Measurements from ENCODE around the gene EFHC2.

Gene EFHC2

DNA sequence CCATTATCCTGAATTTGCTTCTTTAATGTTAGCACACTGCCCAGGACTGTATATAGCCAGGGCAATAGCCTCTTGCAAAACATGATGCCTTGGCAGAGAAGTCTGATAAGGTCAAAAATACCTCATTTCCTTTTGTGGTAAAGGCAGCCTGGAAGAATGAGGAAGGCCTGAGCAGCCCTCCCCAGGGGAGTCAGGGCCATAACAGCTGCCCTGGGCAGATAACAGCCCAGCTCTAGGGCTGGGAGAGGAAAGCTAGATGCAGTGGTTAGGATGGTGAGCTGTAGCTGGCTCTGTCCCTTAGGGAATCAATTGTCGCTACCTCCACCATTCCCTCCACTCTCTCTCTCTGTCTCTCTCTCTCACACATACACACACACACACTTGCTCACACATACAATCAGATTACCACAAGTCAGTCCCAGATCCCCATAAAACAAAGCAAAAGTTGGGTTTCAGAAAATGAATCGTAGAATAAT lies 29.2 kb downstream of the EFHC2 start:
- Histone ChIP-seq H3K36me3 (ENCODE audit: insufficient read depth, low read length) (no peaks in the 10 kb centered on the region), H3K9ac (ENCODE audit: low read depth, low read length) (no peak overlapping the region), H3K9me3 (ENCODE audit: control insufficient read depth, insufficient read depth, low read length) (no peaks in the 10 kb centered on the region; the same call in 1 of the 2 replicates), H3K4me1 (ENCODE audit: insufficient read depth, low read length) (no peaks in the 10 kb centered on the region; the same call in 1 of the 2 replicates)

DNA sequence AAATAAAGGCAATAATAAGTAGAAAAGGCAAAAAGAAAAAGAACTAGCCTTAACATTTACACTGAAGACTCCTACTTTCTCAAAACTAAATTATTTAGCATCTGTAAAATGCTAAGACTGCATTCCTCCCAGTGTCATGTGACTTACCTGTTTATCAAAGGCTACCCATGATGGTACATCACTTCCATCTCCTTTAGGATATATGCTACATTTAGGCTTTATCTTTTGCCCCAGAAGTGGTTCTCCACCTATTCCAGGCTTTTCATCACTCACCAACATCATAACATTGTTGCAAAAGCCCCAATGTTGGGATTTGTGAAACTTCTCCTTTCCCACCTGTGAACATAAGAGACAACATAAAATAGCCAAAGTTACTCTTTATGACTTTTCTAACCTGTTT lies 31.1 kb downstream of the EFHC2 start:
- no peaks in the 10 kb centered on the region; the same call in 1 of the 2 replicates for H3K4me1 ChIP-seq (ENCODE audit: insufficient read depth, low read length)
- H3K9ac ChIP-seq (ENCODE audit: low read depth, low read length) = no peak overlapping the region
- H3K36me3 ChIP-seq (ENCODE audit: insufficient read depth, low read length) = no peaks in the 10 kb centered on the region

DNA sequence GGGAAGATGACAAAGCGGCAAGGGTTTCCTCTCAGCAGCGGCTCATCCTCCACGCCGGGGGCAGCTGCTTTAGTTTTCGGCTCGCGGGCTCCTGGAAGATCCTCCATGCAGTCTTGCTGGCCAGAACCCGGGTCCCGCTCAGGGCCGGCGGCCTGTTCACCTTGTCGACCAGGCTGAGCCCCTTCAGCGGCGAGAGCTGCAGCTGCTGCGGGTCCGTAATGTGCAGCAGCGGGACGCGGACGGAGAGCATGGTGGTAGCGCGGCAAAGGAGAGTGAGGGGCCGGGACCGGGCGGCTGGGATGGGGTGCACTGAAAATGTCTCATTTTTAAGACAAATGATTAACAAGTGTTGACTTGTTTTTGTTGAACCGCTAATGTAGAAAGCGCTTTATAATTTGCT lies 33.2 kb downstream of the EFHC2 start:
- H3K9me3 ChIP-seq (ENCODE audit: control insufficient read depth, insufficient read depth, low read length) = no peaks in the 10 kb centered on the region
- no peaks in the 10 kb centered on the region for H3K36me3 ChIP-seq (ENCODE audit: insufficient read depth, low read length)
- H3K9ac ChIP-seq (ENCODE audit: low read depth, low read length) = no peak overlapping the region
- H3K4me1 ChIP-seq (ENCODE audit: insufficient read depth, low read length) = no peaks in the 10 kb centered on the region; the same call in 1 of the 2 replicates

More for the DNA sequence above, 31.1 kb downstream of the EFHC2 start:
- H3K9me3 ChIP-seq (ENCODE audit: control insufficient read depth, insufficient read depth, low read length) = no peaks in the 10 kb centered on the region

DNA sequence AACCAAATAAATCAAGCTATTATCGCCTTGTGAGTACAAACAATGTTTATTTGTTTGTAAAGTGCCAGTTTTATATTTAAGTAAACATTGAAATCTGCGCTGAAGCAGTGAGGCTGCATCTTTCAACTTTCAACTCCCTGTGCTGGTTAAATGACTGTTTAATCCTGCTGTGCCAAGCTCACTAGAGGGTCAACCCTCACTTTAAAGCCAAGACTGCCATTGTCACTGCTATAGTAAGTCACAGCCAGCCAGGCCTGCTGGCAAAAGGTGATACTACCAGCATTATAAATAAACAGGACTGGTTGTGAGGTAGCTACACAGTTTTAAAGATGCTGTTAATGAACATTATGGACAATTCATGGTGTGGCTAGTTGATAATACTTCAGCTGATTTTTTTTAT lies 34.6 kb downstream of the EFHC2 start:
- H3K4me1 ChIP-seq (ENCODE audit: insufficient read depth, low read length) = no peaks in the 10 kb centered on the region; the same call in 1 of the 2 replicates

DNA sequence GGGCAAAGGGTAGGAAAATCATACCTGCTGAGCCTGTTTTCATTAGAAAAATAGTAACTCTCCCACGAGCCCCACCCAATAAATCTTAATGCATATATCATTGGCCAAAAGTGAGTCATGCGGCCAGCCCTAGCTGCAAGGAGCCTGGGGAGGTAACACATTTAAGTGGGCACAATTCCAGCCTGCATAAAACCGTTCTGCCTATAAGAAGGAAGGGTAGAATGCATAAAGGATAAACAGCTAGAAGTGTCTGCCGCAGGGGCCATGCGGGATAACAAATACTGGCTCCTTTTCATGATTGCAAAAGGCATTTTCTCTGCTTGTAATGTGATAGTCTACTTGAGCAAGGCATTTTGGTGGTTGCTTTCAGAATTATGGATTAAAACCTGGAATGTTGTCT lies 37.1 kb downstream of the EFHC2 start:
- Histone ChIP-seq H3K9me3 (ENCODE audit: control insufficient read depth, insufficient read depth, low read length) (no peaks in the 10 kb centered on the region), H3K4me1 (ENCODE audit: insufficient read depth, low read length) (no peaks in the 10 kb centered on the region), H3K36me3 (ENCODE audit: insufficient read depth, low read length) (no peaks in the 10 kb centered on the region), H3K9ac (ENCODE audit: low read depth, low read length) (no peak overlapping the region)

More for the DNA sequence above, 34.6 kb downstream of the EFHC2 start:
- no peaks in the 10 kb centered on the region for H3K9me3 ChIP-seq (ENCODE audit: control insufficient read depth, insufficient read depth, low read length)
- H3K9ac ChIP-seq (ENCODE audit: low read depth, low read length) = no peak overlapping the region
- no peaks in the 10 kb centered on the region for H3K36me3 ChIP-seq (ENCODE audit: insufficient read depth, low read length)

DNA sequence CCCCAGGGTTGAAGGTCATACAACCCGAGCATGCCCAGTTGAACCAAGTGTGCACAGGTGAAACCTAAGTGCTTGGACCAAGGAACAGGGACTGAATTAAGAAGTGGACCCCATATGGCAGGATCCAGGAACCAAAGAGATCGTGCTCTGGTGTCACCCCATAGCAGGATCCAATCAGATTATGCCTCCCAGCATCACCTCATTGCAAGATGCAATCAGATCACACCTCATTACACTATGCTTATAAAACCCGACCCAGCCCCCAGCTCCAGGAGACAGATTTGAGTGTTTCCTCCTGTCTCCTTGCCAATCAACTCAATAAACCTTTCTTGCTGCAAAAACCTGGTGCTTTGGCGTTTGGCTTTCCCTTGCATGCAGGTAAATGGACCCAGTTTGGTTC lies 37.6 kb downstream of the EFHC2 start:
- Histone ChIP-seq H3K9ac (ENCODE audit: low read depth, low read length) (no peak overlapping the region), H3K9me3 (ENCODE audit: control insufficient read depth, insufficient read depth, low read length) (no peaks in the 10 kb centered on the region)

DNA sequence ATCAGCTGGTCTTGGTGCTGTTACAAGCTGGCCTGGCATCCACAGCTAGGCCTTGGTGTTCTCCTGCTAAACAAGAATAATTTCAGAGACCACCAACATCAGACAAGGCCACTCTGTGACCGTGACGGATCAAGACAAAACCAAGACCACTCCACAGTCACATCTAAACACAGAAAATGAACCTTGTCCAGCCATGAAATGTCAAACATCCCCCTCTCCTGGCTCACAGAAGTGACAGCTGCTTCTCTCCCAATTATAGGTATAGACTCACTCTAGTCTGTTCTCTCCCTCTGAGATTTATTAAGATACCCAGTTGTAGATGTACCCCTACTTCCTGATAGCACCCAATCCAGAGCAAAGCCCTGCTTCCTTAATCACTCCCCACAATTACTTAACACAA lies 40.4 kb downstream of the EFHC2 start:
- Histone ChIP-seq H3K36me3 (ENCODE audit: insufficient read depth, low read length) (no peaks in the 10 kb centered on the region), H3K9me3 (ENCODE audit: control insufficient read depth, insufficient read depth, low read length) (no peaks in the 10 kb centered on the region), H3K9ac (ENCODE audit: low read depth, low read length) (no peak overlapping the region; the same call in 1 of the 2 replicates), H3K4me1 (ENCODE audit: insufficient read depth, low read length) (no peaks in the 10 kb centered on the region)

More for the DNA sequence above, 37.6 kb downstream of the EFHC2 start:
- no peaks in the 10 kb centered on the region for H3K36me3 ChIP-seq (ENCODE audit: insufficient read depth, low read length)
- H3K4me1 ChIP-seq (ENCODE audit: insufficient read depth, low read length) = no peaks in the 10 kb centered on the region

DNA sequence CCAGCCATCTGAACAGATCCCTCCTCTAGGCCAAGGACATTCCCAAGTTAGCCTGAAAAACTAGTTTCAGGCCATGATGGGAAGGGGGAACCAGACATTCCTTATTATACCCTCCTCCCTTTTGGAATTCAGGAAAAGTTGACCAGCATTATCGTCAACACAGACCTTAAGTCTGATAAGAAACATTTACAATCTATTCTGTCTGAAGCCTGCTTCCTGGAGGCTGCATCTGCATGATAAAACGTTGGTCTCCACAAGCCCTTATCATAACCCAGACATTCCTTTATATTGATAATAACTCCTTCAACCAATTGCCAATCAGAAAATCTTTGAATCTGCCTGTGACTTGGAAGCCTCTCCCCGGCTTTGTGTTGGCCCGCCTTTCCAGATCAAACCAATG lies 44.3 kb downstream of the EFHC2 start:
- no peaks in the 10 kb centered on the region for H3K36me3 ChIP-seq (ENCODE audit: insufficient read depth, low read length)
- H3K9me3 ChIP-seq (ENCODE audit: control insufficient read depth, insufficient read depth, low read length) = no peaks in the 10 kb centered on the region
- no peak overlapping the region for H3K9ac ChIP-seq (ENCODE audit: low read depth, low read length)
- no peaks in the 10 kb centered on the region for H3K4me1 ChIP-seq (ENCODE audit: insufficient read depth, low read length)

DNA sequence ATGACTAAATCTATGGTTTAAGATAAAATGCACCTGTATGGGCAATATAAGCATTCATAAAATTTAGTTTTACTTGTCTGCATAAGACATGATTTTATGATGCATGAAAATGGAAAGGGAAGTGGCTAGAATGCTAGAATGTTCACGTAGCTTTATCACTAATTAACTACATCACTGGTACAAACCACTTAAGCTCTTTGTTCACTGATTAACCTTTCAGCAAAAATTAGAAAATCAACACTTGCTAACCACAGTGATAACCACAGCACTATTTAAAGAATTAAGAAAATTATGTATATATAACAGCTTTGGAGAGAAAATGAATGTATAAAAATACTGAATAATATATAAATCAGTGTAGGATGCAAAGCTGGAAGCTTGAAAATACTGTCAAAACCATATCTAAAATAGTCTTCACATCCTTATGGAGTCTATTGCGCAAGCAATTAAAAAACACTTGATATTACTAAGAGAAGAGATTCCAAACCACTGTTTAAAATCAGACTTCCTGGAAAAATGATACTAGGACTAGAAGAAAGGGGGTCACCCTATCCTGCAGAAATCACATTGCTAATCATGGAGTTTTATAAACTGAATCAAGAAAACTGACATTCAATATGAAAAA lies 51.9 kb downstream of the EFHC2 start:
- H3K9me3 ChIP-seq (ENCODE audit: control insufficient read depth, insufficient read depth, low read length) = no peaks in the 10 kb centered on the region
- no peaks in the 10 kb centered on the region for H3K36me3 ChIP-seq (ENCODE audit: insufficient read depth, low read length)
- H3K9ac ChIP-seq (ENCODE audit: low read depth, low read length) = no peak overlapping the region
- no peaks in the 10 kb centered on the region for H3K4me1 ChIP-seq (ENCODE audit: insufficient read depth, low read length)

DNA sequence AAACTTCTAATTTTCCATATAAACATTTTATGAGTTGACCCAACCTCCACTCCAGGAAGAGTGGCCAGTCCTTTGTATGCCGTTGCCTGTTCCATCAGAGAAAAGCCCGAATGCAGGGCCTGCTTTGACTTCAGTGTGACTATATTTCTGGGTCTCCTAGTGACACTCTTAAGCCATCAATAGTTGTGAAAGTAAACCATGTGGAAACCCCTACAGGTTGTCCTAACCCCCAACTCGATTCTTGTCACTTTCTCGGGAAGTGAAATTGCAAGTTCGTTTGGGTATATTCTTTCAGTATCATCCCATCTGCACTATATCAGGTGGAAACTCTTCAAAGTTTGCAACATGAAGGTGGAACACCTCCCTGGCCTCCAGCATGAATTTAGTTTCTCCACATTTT lies 52.8 kb downstream of the EFHC2 start:
- Histone ChIP-seq H3K9ac (ENCODE audit: low read depth, low read length) (no peak overlapping the region), H3K9me3 (ENCODE audit: control insufficient read depth, insufficient read depth, low read length) (no peaks in the 10 kb centered on the region), H3K4me1 (ENCODE audit: insufficient read depth, low read length) (no peaks in the 10 kb centered on the region), H3K36me3 (ENCODE audit: insufficient read depth, low read length) (no peaks in the 10 kb centered on the region)

DNA sequence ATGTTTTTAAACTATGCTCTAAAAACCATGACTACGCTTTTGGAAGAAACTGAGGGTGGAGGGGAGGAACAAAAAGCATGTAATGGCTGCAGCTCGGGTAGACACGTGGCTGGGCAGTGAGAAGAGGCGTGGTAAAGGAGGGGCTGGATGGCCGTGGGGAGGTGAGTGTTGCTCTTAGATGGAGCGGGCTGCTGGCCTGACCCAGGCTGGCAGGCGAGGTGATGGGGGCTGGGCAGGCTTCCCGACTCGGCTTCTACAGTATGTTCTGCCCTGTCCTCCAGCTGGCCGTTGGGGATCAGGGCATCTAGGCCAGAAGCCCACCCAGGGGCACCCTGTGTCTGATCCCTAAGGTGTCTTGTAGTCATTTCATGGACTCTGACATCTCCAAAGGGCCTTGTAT lies 60.7 kb downstream of the EFHC2 start:
- Histone ChIP-seq H3K4me1 (ENCODE audit: insufficient read depth, low read length) (no peaks in the 10 kb centered on the region), H3K9ac (ENCODE audit: low read depth, low read length) (no peak overlapping the region), H3K36me3 (ENCODE audit: insufficient read depth, low read length) (no peaks in the 10 kb centered on the region), H3K9me3 (ENCODE audit: control insufficient read depth, insufficient read depth, low read length) (no peaks in the 10 kb centered on the region)

DNA sequence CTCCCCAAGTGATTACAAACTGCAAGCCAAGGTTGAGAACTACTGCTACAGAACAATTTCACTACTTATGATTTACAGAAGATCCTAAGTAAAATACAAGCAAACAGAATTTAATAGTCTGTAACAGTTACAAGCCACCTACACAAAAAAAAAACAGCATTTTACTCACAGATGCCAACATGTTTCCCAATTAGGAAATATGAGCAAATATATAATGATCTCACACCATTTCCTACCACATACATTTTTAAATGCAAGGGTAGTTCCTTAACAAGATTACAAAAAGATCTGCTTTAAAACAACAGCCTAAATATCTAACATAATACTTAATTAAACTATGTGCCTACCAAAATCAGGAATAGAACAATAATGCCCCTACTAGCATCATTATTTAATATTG lies 63.4 kb downstream of the EFHC2 start:
- Histone ChIP-seq H3K9me3 (ENCODE audit: control insufficient read depth, insufficient read depth, low read length) (no peaks in the 10 kb centered on the region), H3K9ac (ENCODE audit: low read depth, low read length) (no peak overlapping the region), H3K36me3 (ENCODE audit: insufficient read depth, low read length) (no peaks in the 10 kb centered on the region), H3K4me1 (ENCODE audit: insufficient read depth, low read length) (no peaks in the 10 kb centered on the region)

DNA sequence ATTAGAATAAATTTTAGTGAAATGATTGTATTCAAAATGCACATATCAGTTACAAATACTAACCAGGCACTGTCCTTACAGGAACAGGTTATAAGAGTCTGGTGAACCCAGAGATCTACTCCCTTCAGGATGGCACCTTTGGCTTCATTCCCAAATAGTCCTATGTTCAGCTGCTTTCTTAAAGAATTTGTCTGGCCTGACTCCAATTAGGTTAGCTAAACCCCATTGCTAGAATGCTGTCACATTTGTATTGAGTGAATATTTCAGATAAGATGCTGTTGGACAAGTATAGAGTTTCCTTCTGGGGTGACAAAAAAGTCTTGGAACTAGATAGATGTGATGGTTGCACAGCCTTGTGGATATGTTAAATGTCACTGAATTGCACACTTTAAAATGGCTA lies 69.4 kb downstream of the EFHC2 start:
- no peaks in the 10 kb centered on the region for H3K4me1 ChIP-seq (ENCODE audit: insufficient read depth, low read length)
- H3K36me3 ChIP-seq (ENCODE audit: insufficient read depth, low read length) = no peaks in the 10 kb centered on the region
- no peaks in the 10 kb centered on the region for H3K9me3 ChIP-seq (ENCODE audit: control insufficient read depth, insufficient read depth, low read length)
- H3K9ac ChIP-seq (ENCODE audit: low read depth, low read length) = no peak overlapping the region

DNA sequence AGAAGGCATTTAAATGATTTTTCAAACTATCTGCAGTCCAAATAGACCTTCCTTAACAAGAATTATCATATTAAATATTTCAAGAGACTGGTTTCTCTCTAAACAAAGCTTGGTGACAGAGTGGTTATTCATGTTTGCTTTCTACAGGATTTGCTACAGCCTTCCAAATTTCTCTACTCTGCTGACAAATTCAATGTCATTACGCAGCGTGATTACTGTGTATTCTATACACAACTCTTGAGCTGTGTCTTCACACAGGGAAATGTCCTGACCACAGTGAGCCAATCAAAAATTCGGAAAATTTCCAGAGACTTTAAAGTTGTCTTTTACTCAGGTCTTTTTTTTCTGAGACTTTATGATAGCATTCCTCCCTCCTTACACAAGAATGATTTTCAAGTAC lies 75.6 kb downstream of the EFHC2 start:
- H3K4me1 ChIP-seq (ENCODE audit: insufficient read depth, low read length) = peaks cover 6% of the 10 kb centered on the region

DNA sequence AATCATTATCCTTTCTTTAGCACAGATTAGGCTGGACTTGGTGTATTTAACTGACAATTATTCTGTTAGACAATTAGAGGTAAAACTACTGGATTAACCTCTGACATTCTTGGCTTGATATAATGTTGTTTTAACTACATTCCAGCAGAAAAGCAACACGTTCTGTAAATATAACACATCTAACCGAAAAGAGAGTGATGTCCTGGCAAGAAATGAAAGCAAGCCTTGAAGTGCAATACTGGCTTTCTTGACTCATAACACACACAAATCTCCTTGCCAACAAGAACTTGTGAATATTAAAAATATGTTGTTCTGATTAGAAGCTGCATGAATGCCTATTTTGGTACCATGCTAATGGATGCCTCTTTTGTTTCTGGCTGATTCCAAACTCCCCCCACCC lies 76.4 kb downstream of the EFHC2 start:
- H3K9ac ChIP-seq (ENCODE audit: low read depth, low read length) = no peak overlapping the region
- no peaks in the 10 kb centered on the region for H3K36me3 ChIP-seq (ENCODE audit: insufficient read depth, low read length)
- no peaks in the 10 kb centered on the region for H3K9me3 ChIP-seq (ENCODE audit: control insufficient read depth, insufficient read depth, low read length)
- H3K4me1 ChIP-seq (ENCODE audit: insufficient read depth, low read length) = peaks cover 6% of the 10 kb centered on the region

More for the DNA sequence above, 75.6 kb downstream of the EFHC2 start:
- no peaks in the 10 kb centered on the region for H3K36me3 ChIP-seq (ENCODE audit: insufficient read depth, low read length)
- no peak overlapping the region for H3K9ac ChIP-seq (ENCODE audit: low read depth, low read length)
- H3K9me3 ChIP-seq (ENCODE audit: control insufficient read depth, insufficient read depth, low read length) = no peaks in the 10 kb centered on the region

Measured in ES-I3 (cell line).